Measurements from ENCODE around the gene ANAPC2. TPM values are rescaled to one million over a fixed set of nuclear protein-coding genes. Genes with fewer than 3 reads are reported as not detected.

ANAPC2 gene
- total RNA-seq, 1 donor from 2014 or later = 72.9 TPM

DNA sequence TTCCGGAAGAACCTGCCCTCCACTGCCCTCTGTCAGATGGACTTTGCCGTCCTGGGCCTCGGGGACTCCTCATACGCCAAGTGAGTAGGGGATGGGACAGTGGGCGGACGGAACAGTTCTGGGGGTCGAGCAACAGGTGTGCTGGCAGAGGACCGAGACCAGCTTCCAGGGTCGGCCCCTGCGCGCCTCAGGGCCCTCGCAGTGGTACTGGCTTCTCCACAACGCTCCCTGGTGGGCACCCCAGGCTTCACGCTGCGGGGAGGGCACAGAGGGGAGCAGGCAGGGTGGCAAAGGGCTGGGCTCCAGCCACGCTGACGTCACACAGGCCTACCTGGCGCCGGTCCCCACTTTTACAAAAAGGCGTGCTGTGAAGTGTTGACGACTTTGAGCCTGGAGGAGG lies 24.2 kb upstream of the ANAPC2 start:
- TF ChIP-seq, protein P1, sequence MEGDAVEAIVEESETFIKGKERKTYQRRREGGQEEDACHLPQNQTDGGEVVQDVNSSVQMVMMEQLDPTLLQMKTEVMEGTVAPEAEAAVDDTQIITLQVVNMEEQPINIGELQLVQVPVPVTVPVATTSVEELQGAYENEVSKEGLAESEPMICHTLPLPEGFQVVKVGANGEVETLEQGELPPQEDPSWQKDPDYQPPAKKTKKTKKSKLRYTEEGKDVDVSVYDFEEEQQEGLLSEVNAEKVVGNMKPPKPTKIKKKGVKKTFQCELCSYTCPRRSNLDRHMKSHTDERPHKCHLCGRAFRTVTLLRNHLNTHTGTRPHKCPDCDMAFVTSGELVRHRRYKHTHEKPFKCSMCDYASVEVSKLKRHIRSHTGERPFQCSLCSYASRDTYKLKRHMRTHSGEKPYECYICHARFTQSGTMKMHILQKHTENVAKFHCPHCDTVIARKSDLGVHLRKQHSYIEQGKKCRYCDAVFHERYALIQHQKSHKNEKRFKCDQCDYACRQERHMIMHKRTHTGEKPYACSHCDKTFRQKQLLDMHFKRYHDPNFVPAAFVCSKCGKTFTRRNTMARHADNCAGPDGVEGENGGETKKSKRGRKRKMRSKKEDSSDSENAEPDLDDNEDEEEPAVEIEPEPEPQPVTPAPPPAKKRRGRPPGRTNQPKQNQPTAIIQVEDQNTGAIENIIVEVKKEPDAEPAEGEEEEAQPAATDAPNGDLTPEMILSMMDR (IDR thresholded peaks at IDR 0.05; ENCODE audit: partially characterized antibody, unreplicated experiment) = no peak
- H3K4me1 Mint-ChIP-seq (ENCODE audit: low read depth, unreplicated experiment) = peaks cover 1% of the 10 kb centered on the region
- H3K4me3 Mint-ChIP-seq (ENCODE audit: unreplicated experiment) = no peak overlapping the region
- H3K9me3 Mint-ChIP-seq (ENCODE audit: unreplicated experiment) = peaks cover 2% of the 10 kb centered on the region
- H3K27ac Mint-ChIP-seq (ENCODE audit: unreplicated experiment) = no peak overlapping the region
- no peak for DNase-seq
- H3K36me3 Mint-ChIP-seq (ENCODE audit: unreplicated experiment) = peaks cover 6% of the 10 kb centered on the region
- H3K27me3 Mint-ChIP-seq (ENCODE audit: unreplicated experiment) = peaks cover 7% of the 10 kb centered on the region

DNA sequence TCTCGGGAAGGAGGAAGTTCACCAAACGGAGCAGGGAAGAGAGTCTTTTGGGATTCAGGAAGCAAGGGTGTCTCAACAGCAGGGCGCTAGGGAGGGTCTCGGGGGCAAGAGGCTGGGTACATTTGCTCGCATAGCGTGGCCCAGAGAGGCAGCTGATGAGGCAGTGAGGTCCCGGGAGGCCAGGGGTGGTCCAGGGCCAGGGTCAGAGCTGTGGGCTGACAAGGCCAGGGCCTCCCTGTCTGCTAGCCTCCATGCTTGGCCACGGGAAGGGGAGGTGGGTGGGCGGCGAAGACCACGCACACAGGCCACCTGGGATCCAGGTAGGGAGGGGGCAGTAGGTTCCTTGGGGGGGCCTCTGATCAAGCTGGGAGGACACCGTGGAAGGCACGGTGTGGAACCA lies 23.2 kb upstream of the ANAPC2 start:
- TF ChIP-seq, protein P1 (IDR thresholded peaks at IDR 0.05; ENCODE audit: partially characterized antibody, unreplicated experiment) = no peak
- H3K4me1 Mint-ChIP-seq (ENCODE audit: low read depth, unreplicated experiment) = peaks cover 3% of the 10 kb centered on the region
- H3K27ac Mint-ChIP-seq (ENCODE audit: unreplicated experiment) = no peak overlapping the region
- H3K36me3 Mint-ChIP-seq (ENCODE audit: unreplicated experiment) = peaks cover 10% of the 10 kb centered on the region
- H3K9me3 Mint-ChIP-seq (ENCODE audit: unreplicated experiment) = peaks cover 7% of the 10 kb centered on the region
- H3K27me3 Mint-ChIP-seq (ENCODE audit: unreplicated experiment) = peaks cover 7% of the 10 kb centered on the region
- H3K4me3 Mint-ChIP-seq (ENCODE audit: unreplicated experiment) = no peak overlapping the region
- DNase-seq = no peak

DNA sequence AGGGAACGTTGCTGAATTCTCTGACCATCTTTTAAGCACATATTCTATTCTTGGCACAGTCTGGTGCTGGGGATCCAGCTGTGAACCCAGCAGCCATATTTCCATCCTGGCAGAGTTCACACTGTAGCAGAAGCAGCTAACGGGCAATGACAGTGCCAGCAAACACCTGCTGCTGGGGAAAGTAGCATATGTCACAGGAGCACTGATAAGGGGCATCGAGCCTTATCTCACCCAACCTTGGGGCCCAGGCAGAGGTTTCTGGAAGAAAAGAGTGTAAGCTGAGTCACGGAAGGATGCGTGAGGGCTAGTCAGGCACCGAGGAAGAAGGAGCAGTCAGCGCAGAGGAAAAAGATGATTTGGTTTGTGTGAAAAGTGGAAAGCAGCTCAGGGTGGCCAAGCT lies 18.2 kb upstream of the ANAPC2 start:
- peak overlapping the region; percentile 93 for H3K4me3 Mint-ChIP-seq (ENCODE audit: unreplicated experiment)
- H3K36me3 Mint-ChIP-seq (ENCODE audit: unreplicated experiment) = peaks cover 10% of the 10 kb centered on the region
- H3K27ac Mint-ChIP-seq (ENCODE audit: unreplicated experiment) = no peak overlapping the region
- TF ChIP-seq, protein P1 (IDR thresholded peaks at IDR 0.05; ENCODE audit: partially characterized antibody, unreplicated experiment) = no peak
- peaks cover 5% of the 10 kb centered on the region for H3K27me3 Mint-ChIP-seq (ENCODE audit: unreplicated experiment)
- peaks cover 9% of the 10 kb centered on the region for H3K9me3 Mint-ChIP-seq (ENCODE audit: unreplicated experiment)
- H3K4me1 Mint-ChIP-seq (ENCODE audit: low read depth, unreplicated experiment) = peaks cover 13% of the 10 kb centered on the region
- no peak for DNase-seq

DNA sequence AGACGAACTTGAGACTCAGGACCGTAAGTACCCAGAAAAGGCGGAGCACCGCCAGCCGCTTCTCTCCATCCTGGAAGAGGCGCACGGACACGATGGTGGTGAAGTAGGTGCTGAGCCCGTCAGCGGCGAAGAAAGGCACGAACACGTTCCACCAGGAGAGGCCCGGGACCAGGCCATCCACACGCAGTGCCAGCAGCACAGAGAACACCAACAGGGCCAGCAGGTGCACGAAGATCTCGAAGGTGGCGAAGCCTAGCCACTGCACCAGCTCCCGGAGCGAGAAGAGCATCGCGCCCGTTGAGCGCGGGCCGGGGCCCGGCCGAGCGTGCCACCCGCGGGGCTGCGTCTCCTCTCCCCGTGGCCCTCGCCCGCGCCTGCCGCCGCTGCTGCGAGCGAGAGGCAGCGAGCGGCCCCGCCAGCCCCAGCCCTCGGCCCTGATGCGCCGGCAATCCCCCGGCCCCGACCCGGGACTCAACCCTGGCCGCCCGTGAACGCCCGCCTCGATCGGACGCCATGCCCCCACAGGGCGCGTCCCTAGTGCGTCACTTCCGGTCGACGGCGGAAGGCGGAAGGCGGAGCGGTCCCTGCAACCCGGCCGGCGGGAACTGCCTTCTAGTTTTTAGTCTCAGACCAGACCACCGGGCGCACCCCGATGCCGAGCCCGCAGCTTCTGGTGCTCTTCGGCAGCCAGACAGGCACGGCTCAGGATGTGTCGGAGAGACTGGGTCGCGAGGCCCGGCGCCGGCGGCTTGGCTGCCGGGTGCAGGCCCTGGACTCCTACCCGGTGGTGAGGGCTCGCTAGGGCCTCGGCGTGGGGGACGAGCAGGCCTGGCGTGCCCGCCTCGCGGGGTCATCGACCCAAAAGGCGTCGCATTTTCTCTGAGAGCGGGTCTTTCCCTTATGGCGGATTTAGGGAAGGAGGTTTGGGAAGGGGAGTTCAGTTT lies 17.0 kb upstream of the ANAPC2 start, which contains the start of the genes NDOR1 and TMEM203:
Gene NDOR1 (plus strand): TSS at position 575 of the 944 bp plus-strand sequence. CDS start 78 bp downstream, at position 653.
Gene TMEM203 (minus strand): TSS at position 523 of the 944 bp plus-strand sequence. CDS start 234 bp downstream, at position 289.
- peaks cover 12% of the 10 kb centered on the region for H3K9me3 Mint-ChIP-seq (ENCODE audit: unreplicated experiment)
- peaks cover 5% of the 10 kb centered on the region for H3K36me3 Mint-ChIP-seq (ENCODE audit: unreplicated experiment)
- peak within 1 kb of the TSS; percentile 85 for H3K27ac Mint-ChIP-seq (ENCODE audit: unreplicated experiment)
- H3K4me1 Mint-ChIP-seq (ENCODE audit: low read depth, unreplicated experiment) = peaks cover 13% of the 10 kb centered on the region
- TF ChIP-seq, protein P1 (IDR thresholded peaks at IDR 0.05; ENCODE audit: partially characterized antibody, unreplicated experiment) = no peak
- DNase-seq = peak; percentile 96
- H3K27me3 Mint-ChIP-seq (ENCODE audit: unreplicated experiment) = peaks cover 3% of the 10 kb centered on the region
- peak within 1 kb of the TSS; percentile 97 for H3K4me3 Mint-ChIP-seq (ENCODE audit: unreplicated experiment)

DNA sequence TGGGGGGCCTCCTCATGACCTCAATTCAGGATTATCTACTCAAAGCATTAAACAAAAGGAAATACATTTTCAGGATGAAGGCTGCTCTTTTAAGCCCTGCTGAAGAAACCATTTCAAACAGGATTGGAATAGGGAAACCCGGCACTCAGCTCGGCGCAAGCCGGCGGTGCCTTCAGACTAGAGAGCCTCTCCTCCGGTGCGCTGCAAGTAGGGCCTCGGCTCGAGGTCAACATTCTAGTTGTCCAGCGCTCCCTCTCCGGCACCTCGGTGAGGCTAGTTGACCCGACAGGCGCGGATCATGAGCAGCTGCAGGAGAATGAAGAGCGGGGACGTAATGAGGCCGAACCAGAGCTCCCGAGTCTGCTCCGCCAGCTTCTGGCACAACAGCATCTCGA lies 16.4 kb upstream of the ANAPC2 start:
- peaks cover 3% of the 10 kb centered on the region for H3K27me3 Mint-ChIP-seq (ENCODE audit: unreplicated experiment)
- peak overlapping the region; percentile 97 for H3K4me3 Mint-ChIP-seq (ENCODE audit: unreplicated experiment)
- peaks cover 12% of the 10 kb centered on the region for H3K9me3 Mint-ChIP-seq (ENCODE audit: unreplicated experiment)
- peaks cover 5% of the 10 kb centered on the region for H3K36me3 Mint-ChIP-seq (ENCODE audit: unreplicated experiment)
- peak overlapping the region; percentile 85 for H3K27ac Mint-ChIP-seq (ENCODE audit: unreplicated experiment)
- peaks cover 13% of the 10 kb centered on the region for H3K4me1 Mint-ChIP-seq (ENCODE audit: low read depth, unreplicated experiment)
- DNase-seq = no peak
- TF ChIP-seq, protein P1 (IDR thresholded peaks at IDR 0.05; ENCODE audit: partially characterized antibody, unreplicated experiment) = no peak
